Ovary (tissue), 9 donors: ENCODE results near the gene SAP30BP. TPM values are rescaled to one million over a fixed set of nuclear protein-coding genes. Genes with fewer than 3 reads are reported as not detected.

Experiments
- DNase-seq, 5 donors: peaks; one replicate each; pipeline ENCODE4 v3.0.0-alpha.2; 2019 to 2020
- H3K27ac ChIP-seq, 2 donors: fragments of 200-600 bp; one replicate each; pipeline versions ENCODE4 v1.5.1 to v1.8.0; 2019 to 2022
- H3K27me3 ChIP-seq: fragments of 200-600 bp; one replicate; pipeline ENCODE4 v1.8.0; 2022
- H3K36me3 ChIP-seq: fragments of 200-600 bp; sonication (generic); one replicate; pipeline ENCODE4 v1.5.1; 2019
- H3K4me1 ChIP-seq: one replicate; pipeline ENCODE4 v1.8.1; 2013; ENCODE audit warnings: mild to moderate bottlenecking, moderate library complexity; ENCODE audit not compliant: insufficient read depth
- H3K4me3 ChIP-seq: fragments of 200-600 bp; sonication (generic); one replicate; pipeline ENCODE4 v1.5.1; 2017
- H3K9me3 ChIP-seq, 2 donors: fragments of 200-600 bp in 1 of 2; sonication (generic) in 1 of 2; one replicate each; pipeline versions ENCODE4 v1.5.1 to v1.8.1; 2013 to 2019; ENCODE audit warnings: mild to moderate bottlenecking in 1 of 2, moderate library complexity in 1 of 2
- CTCF ChIP-seq, 3 donors: fragments of 450-650 bp in 2 of 3; fragments of 200-600 bp in 1 of 3; IDR thresholded peaks; one replicate each; pipeline versions ENCODE4 v1.5.1 to v1.8.0; 2016 to 2022; ENCODE audit warnings: antibody characterized with exemption in 3 of 3, mild to moderate bottlenecking in 1 of 3
- EP300 ChIP-seq: sonication (generic); formaldehyde crosslinking; IDR thresholded peaks from one replicate; pipeline ENCODE4 v1.6.1; 2017; ENCODE audit warnings: antibody characterized with exemption
- POLR2A ChIP-seq: fragments of 450-650 bp; IDR thresholded peaks from one replicate; pipeline ENCODE4 v1.6.1; 2017; ENCODE audit warnings: antibody characterized with exemption, mild to moderate bottlenecking, moderate library complexity
- WGBS, 3 donors: extraction: QIAGEN DNeasy Blood & Tissue Kit in 1 of 3; methylation state at CpG; one replicate each; pipeline versions ENCODE4 v1.1.5 to v1.1.7; 2013 to 2017; 5-methylcytosine and 5-hydroxymethylcytosine counted together
- intact Hi-C, 4 donors: fragments of 100-400 bp; cut with DNase I; formaldehyde crosslinking; loops; one replicate each; pipeline versions ENCODE4 v1.11.0 to v1.15.1; 2022 to 2023
- polyA plus RNA-seq, 2 donors: library from polyadenylated mRNA; stranded (reverse); fragments of 200-250 nt in 1 of 2; fragments of 350-450 nt in 1 of 2; fragmentation: Illumina TruSeq in 1 of 2; extraction: RNeasy Lipid Tissue Mini Kit (QIAGEN cat#74804) in 1 of 2; gene quantifications; one replicate each; pipeline ENCODE4 v1.2.3, GENCODE V29; 2013 to 2014
- total RNA-seq, 7 donors: library from RNA; depleted of rRNA in 2 of 7; stranded (reverse); fragments of >200 nt in 2 of 7; fragmentation: NEBNext Ultra II Directional in 3 of 7; extraction: Animal tissue kit (Norgen Biotek cat#: 25700) in 3 of 7; gene quantifications; one replicate each; pipeline versions ENCODE4 v1.1.0 to v1.2.4, GENCODE V29; 2016 to 2023
- donor health status: DM: no; HTN: no; CAD: no; lungs with moderate emphysema.
- donor health status: DM: no; HTN: no; CAD: no.
- donor health status: Bipolar disorder and iron deficiency.
- donor health status: DM: yes; HTN: yes; CAD: no.
- donor health status: DM: no; HTN: no; CAD: no.
- donor health status: DM: yes; HTN: yes; CAD: no.

Gene SAP30BP
- total and polyA plus RNA-seq, 9 donors, result 54.8 to 89.1 (median 81.7) TPM

DNA sequence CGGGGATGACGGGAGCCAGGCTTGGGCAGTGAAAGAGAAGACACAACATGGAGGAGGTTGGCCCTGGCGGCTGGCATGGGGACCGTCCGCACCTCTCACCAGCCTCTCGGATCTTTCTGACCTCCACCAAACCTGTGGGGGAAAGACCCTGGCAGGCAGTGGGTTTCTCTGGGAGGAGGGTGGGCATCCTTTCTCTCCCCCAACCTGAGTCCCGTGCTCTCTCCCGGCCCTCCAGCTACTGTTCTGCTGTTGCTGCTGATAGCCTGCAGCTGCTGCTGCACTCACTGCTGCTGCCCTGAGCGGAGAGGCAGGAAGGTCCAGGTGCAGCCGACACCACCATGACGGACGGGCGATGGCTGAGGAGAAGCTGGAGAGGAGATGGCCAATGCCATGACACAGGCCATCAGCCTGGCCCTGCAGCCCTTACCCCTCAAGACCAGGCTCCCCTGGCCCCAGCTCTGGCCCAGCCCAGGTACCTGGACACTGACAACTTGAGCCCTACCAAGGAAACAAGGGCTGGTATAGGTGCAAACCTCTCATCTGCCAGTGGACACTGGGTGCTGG, 26.5 kb upstream of the SAP30BP start:
- no peaks in the 10 kb centered on the region for H3K27me3 ChIP-seq
- TF ChIP-seq CTCF (IDR thresholded peaks at IDR 0.05) (no peak), EP300 (no peak), POLR2A (no peak)
- H3K4me3 ChIP-seq, result no peak overlapping the region
- no peak for DNase-seq
- no peaks in the 10 kb centered on the region for H3K9me3 ChIP-seq
- H3K36me3 ChIP-seq, result no peaks in the 10 kb centered on the region
- H3K27ac ChIP-seq, result no peak overlapping the region
- intact Hi-C loops, result no loop called here
- 85 to 90% (median 90%) methylated on average over 13 of the region's 13 CpGs for WGBS, 3 donors
- H3K4me1 ChIP-seq, result no peaks in the 10 kb centered on the region

- no peaks in the 10 kb centered on the region for H3K36me3 ChIP-seq
- no peaks in the 10 kb centered on the region for H3K9me3 ChIP-seq
- no peaks in the 10 kb centered on the region for H3K27me3 ChIP-seq
- no peak for DNase-seq
- no peaks in the 10 kb centered on the region for H3K4me1 ChIP-seq
- no peak overlapping the region for H3K4me3 ChIP-seq
- intact Hi-C loops, result no loop called here
- no peak overlapping the region for H3K27ac ChIP-seq
- 89 to 91% (median 90%) methylated on average over 9 of the region's 9 CpGs for WGBS, 3 donors
- TF ChIP-seq EP300 (no peak), CTCF (IDR thresholded peaks at IDR 0.05) (no peak), POLR2A (no peak)
Measured at GRCh38 chr17:75641343-75641742, 25.8 kb upstream of the SAP30BP start.

DNA sequence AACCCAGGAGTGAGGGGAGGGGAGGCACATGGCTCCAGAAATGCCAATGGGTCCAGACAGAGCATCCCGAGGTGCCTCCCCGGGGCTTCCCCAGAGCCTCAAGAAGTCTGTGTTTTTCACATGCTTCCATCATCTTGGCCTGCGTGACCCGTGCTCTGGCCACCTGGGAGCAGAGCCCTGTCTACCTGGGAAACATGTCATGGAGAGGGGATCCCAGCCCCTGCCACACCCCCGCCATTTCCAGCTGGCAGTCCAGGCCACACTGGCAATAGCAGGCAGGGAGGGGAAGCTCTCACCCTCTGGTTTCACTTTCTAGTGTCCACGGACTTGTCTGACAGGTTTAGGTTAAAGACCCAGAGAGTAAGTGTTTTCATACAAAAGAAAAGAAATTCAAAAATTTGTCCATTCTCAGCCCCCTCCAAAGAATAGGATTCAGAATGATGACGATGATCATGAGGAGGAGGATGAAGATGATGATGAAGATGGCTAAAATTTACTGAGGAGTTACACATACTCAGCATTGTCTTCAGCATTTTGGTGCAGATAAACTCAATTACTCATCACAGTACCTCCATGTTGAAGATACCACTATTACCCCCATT, 24.9 kb upstream of the SAP30BP start:
- Histone ChIP-seq H3K27ac (no peak overlapping the region), H3K36me3 (no peaks in the 10 kb centered on the region), H3K4me1 (no peaks in the 10 kb centered on the region), H3K9me3 (no peaks in the 10 kb centered on the region), H3K27me3 (no peaks in the 10 kb centered on the region), H3K4me3 (no peak overlapping the region)
- 81 to 88% (median 85%) methylated on average over 7 of the region's 7 CpGs for WGBS, 3 donors
- intact Hi-C loops, result no loop called here
- TF ChIP-seq CTCF (IDR thresholded peaks at IDR 0.05), result no peak
- no peak for TF ChIP-seq POLR2A
- TF ChIP-seq EP300, result no peak
- DNase-seq, result no peak

DNA sequence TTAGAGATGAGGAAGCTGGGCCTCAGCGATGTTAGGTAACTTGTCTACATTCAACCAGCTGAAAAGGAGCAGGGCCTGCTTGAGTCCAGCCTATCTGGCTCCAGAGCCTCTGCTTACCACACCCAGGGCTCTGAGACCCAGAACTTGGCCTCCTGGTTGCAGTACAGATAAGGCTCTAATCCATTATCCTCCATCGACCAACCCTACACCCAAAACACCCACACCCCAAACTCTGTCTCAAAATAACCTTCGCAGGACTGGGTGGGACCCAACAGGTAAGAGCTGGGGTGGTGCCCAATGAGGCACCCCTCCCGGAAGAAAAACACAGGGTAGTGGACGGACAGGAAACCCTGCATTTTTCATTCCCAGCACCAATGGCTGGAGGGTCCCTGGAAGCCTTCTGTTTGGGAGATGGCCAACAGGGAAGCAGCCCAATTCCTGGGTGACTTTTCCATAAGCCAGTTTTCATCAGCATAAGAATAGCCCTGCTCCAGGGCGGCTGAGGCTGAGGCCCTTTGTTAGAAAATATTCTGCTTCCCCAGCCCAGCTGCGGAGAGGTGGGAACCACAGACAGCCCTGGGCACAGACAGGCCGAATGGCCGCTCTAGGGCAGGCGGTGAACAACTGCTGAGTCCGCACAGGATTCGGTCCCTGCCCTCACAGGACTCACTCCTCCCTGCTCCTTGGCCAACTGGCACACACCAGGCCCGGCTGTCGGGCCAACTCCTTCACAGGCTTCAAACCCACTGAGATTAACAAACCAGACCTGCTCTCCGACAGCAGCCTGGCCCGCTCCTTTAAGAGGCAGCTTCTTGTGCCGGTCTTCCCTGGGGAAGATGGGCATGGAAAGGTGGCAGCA, 24.1 kb upstream of the SAP30BP start:
- Histone ChIP-seq H3K36me3 (no peaks in the 10 kb centered on the region), H3K27me3 (no peaks in the 10 kb centered on the region), H3K4me1 (no peaks in the 10 kb centered on the region), H3K9me3 (no peaks in the 10 kb centered on the region), H3K27ac (no peak overlapping the region), H3K4me3 (no peak overlapping the region)
- no peak for DNase-seq
- intact Hi-C loops, result no loop called here
- TF ChIP-seq EP300, result no peak
- no peak for TF ChIP-seq CTCF (IDR thresholded peaks at IDR 0.05)
- no peak for TF ChIP-seq POLR2A
- WGBS, 3 donors, result 88 to 90% (median 89%) methylated on average over 17 of the region's 17 CpGs
